ENCODE results near the gene IL36B.
"Not testable (repeated sequence)": the region's sequence is repeated elsewhere in the genome, so short reads cannot be mapped to it uniquely, and the experiment has no call there.

Gene IL36B

GRCh38 chr2:113052396-113052917 is at the start of gene IL36B:
Gene IL36B, minus strand, starts transcription at chr2:113052867.
- DNase-seq (ENCODE audit: low spot score), result no peak

- no peak for DNase-seq (ENCODE audit: low spot score)
Observed at GRCh38 chr2:113102133-113102532, 49.5 kb upstream of the IL36B start.

GRCh38 chr2:113098532-113098931 is 45.9 kb upstream of the IL36B start:
- DNase-seq (ENCODE audit: low spot score), result no peak

- DNase-seq (ENCODE audit: low spot score), result no peak
Observed at GRCh38 chr2:113098041-113098440, 45.4 kb upstream of the IL36B start.

GRCh38 chr2:113096842-113097618 is 44.4 kb upstream of the IL36B start:
- DNase-seq (ENCODE audit: low spot score), result not testable (repeated sequence)

GRCh38 chr2:113096306-113096705 is 43.6 kb upstream of the IL36B start:
- DNase-seq (ENCODE audit: low spot score), result not testable (repeated sequence)

GRCh38 chr2:113093613-113093977 is 40.9 kb upstream of the IL36B start:
- DNase-seq (ENCODE audit: low spot score), result no peak

- DNase-seq (ENCODE audit: low spot score), result no peak
Observed at GRCh38 chr2:113092864-113093612, 40.4 kb upstream of the IL36B start.

- no peak for DNase-seq (ENCODE audit: low spot score)
Observed at GRCh38 chr2:113091231-113091896, 38.7 kb upstream of the IL36B start.

- DNase-seq (ENCODE audit: low spot score), result no peak
Observed at GRCh38 chr2:113089916-113090315, 37.2 kb upstream of the IL36B start.

- no peak for DNase-seq (ENCODE audit: low spot score)
Observed at GRCh38 chr2:113088213-113088992, 35.7 kb upstream of the IL36B start.

- DNase-seq (ENCODE audit: low spot score), result no peak
Observed at GRCh38 chr2:113085542-113085941, 32.9 kb upstream of the IL36B start.

- no peak for DNase-seq (ENCODE audit: low spot score)
Observed at GRCh38 chr2:113084249-113085000, 31.8 kb upstream of the IL36B start.

- DNase-seq (ENCODE audit: low spot score), result no peak
Observed at GRCh38 chr2:113083296-113083695, 30.6 kb upstream of the IL36B start.

- no peak for DNase-seq (ENCODE audit: low spot score)
Observed at GRCh38 chr2:113081488-113082210, 29.0 kb upstream of the IL36B start.

- DNase-seq (ENCODE audit: low spot score), result peak; percentile 11
Observed at GRCh38 chr2:113080134-113080533, 27.5 kb upstream of the IL36B start.

- no peak for DNase-seq (ENCODE audit: low spot score)
Observed at GRCh38 chr2:113079131-113079530, 26.5 kb upstream of the IL36B start.

GRCh38 chr2:113078350-113078839 is 25.7 kb upstream of the IL36B start:
- DNase-seq (ENCODE audit: low spot score), result no peak

- DNase-seq (ENCODE audit: low spot score), result no peak
Observed at GRCh38 chr2:113077921-113078320, 25.3 kb upstream of the IL36B start.

GRCh38 chr2:113076954-113077669 is 24.4 kb upstream of the IL36B start:
- DNase-seq (ENCODE audit: low spot score), result no peak

Measured in cerebellar cortex (tissue), 1 donor.